CD4-positive, alpha-beta T cell treated with Interleukin-1 beta for 1 hour (primary cell): Measurements from ENCODE around the gene LY86.
"Not testable (repeated sequence)": the region's sequence is repeated elsewhere in the genome, so short reads cannot be mapped to it uniquely, and the experiment has no call there.

Experiments used
- DNase-seq, 2 donors: peaks; one replicate each; pipeline ENCODE4 v3.0.0-alpha.2; 2020 to 2022

Gene LY86

GRCh38 chr6:6655805-6656251, 67.3 kb downstream of the LY86 start:
- DNase-seq, result no peak

- no peak for DNase-seq
These were observed 67.8 kb downstream of the LY86 start for GRCh38 chr6:6656287-6656686.

GRCh38 chr6:6657085-6657819, 68.7 kb downstream of the LY86 start:
- no peak for DNase-seq

- no peak for DNase-seq
These were observed 69.3 kb downstream of the LY86 start for GRCh38 chr6:6657820-6658217.

DNA sequence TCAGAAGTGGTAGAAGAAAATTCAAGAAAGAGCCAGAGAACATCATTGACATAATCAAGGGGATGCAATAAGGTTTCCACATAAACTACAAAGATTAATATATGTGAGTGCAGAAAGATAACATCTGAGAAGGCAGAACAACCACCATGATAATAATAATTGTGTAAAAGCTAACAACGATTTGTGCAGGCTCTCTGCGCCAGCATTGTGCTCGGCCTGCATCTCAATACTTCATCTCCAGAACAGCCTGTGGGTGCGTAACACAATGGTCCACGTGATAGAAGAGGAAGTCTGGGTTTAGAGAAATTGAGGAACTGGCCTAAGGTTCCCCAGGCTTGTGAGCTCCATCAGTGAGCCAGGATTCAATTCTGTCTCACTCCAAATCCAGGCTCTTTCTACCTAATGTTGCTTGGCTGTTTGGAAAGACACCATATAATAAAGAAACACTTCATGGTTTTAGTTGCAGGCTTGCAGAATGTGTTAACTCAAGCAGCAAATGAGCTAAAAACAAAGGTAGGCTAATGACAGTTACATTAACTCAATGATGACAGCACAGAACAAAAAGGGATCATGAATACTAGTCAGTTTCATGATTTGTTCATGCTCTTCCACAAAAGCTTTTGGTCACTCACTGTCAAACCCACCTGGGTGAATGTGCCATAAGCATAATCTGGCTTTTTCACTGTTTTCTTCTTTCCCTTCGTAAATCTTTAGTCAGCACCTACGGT, 71.2 kb downstream of the LY86 start:
- DNase-seq, result peak; percentile 10 to 49

DNA sequence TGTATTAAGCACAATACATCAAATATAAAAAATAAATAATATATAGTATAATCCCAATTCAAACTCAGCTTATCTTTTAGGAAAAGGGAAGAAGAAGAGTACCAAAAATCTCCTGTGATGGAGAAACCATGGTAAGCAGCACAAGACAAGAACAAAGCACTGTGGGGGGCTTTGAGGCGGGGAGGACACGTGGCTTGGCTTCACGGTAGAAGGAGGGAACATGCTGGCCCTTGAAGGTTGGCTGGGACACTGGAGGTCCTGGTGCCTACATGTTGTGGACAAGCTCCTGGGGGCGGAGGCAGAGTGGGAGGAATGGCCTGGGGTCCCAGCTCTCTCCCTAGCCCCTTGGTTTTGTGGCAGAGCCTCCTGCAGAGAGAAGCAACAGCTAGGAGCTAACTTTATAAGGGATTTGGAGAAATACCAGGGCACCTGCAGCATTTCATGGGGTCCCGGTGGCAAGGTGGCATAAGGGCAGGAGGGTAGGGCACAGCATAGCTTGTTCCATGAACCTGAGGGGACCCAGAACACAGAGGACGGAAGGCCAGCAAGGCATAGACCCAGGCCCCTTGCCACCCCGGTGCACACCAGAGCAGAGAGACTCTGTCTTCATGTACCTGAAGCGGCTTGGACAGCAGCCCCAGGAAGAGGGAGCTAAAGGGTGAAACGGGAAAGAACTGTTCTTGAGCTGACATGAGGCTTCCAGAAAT, 72.0 kb downstream of the LY86 start:
- DNase-seq, result no peak

DNA sequence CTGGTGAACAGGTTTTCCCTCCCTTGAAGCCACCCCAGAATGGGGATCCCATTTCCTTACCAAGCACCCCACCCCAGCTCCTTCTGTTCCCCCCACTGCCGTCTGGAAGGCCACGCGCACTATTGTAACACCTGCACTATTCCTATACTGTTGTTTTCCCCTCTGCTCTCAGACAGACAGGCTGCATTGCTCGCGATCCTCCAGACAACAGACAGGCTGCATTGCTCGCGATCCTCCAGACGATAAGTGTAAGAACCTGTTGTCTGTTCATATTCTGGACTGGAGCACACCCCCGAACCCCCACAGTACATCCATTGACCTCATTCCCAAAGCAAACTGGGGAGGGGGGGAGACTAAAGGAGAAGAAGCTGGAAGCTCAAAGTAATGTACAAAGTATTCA, 72.7 kb downstream of the LY86 start:
- no peak for DNase-seq

- peak in 1 of 2 donors; percentile 32 for DNase-seq
These were observed 73.2 kb downstream of the LY86 start for GRCh38 chr6:6661684-6662083.

DNA sequence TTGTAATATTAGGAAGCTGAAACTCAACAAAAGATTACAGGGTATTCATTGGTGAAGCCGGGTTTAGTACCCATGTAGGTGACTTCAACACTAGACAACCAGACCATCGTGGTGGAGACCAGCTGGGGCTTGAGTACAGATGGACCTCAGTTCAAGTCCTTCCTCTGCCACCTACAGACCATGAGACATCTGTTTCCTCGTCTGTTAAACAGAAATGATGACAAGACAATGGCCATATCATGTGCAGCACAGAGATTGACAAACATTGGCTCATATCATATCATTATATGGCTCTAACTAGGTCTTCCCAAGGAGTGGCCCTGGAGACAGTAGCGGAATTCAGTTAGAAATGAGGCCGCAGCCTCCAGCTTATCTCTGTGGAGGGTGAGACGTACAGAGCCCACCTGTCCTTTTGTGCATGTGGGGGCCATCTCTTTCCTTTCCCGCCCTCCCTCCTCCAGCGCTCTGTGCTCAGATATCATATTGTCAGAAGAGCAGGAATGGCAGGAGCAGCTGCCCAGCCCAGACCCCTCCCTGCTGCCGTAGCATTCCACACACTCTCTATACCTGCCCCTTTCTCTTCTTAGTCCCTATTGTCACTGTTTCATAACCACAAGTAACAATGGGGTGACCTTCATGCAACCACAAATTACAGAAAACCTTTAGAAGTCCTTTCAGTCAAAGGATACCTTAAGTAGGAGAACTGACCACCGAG, 75.1 kb downstream of the LY86 start:
- DNase-seq, result no peak

- DNase-seq, result no peak
These were observed 77.2 kb downstream of the LY86 start for GRCh38 chr6:6665555-6666243.

DNA sequence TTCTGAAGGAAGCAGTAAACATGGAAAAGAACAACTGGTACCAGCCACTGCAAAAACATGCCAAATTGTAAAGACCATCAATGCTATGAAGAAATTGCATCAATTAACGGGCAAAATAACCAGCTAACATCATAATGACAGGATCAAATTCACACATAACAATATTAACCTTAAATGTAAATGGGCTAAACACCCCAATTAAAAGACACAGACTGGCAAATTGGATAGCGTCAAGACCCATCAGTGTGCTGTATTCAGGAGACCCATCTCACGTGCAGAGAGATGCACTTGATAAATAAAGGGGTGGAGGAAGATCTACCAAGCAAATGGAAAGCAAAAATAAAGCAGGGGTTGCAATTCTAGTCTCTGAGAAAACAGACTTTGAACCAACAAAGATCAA, 81.6 kb downstream of the LY86 start:
- DNase-seq, result not testable (repeated sequence)

- DNase-seq, result no peak
These were observed 86.4 kb downstream of the LY86 start for GRCh38 chr6:6674872-6675271.

GRCh38 chr6:6676910-6677441, 88.5 kb downstream of the LY86 start:
- DNase-seq, result peak; percentile 72 to 76

DNA sequence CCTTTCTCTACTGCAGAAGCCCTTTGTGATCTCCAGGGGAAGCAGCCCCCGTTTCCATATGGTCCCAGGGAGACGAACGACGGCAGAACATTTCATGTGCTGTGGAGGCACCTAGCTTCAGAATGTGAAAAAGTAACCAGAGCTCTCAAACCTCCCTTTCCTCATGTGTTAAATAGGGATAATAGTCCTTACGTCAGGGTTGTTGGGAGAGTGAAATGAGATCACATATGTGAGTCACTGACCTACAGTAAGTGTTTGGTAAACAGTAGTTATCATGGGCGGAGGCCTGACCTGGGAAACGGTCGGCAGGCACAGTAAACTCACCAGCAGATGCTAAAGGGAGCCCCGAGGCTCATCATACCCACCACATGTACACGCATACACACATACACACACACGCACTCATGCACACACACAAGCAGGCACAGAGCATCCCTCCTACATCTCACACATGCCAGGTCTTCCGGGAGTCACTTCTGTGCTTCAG, 89.7 kb downstream of the LY86 start:
- DNase-seq, result no peak

- DNase-seq, result no peak
These were observed 90.3 kb downstream of the LY86 start for GRCh38 chr6:6678811-6679210.

GRCh38 chr6:6679633-6680032, 91.1 kb downstream of the LY86 start:
- no peak for DNase-seq

DNA sequence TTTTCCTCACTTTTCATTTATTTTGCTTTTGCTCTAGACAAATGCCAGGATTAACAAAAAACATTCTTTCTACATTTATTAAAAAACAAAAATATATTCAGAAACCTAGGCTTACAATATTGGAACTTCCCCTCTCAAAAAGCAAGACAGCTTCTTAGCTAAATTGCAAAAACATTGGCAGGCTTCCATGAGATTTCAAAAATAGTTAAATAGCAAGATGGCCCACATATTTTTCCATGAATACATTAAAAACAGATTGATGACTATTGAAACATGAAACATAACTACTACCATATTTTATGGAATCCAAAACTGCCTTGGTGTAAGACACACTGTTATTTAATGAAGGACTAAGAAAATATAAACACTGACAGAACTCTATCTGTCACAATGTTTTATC, 92.0 kb downstream of the LY86 start:
- DNase-seq, result no peak

GRCh38 chr6:6681075-6681849, 92.7 kb downstream of the LY86 start:
- DNase-seq, result no peak

- DNase-seq, result no peak
These were observed 93.7 kb downstream of the LY86 start for GRCh38 chr6:6682225-6682624.

DNA sequence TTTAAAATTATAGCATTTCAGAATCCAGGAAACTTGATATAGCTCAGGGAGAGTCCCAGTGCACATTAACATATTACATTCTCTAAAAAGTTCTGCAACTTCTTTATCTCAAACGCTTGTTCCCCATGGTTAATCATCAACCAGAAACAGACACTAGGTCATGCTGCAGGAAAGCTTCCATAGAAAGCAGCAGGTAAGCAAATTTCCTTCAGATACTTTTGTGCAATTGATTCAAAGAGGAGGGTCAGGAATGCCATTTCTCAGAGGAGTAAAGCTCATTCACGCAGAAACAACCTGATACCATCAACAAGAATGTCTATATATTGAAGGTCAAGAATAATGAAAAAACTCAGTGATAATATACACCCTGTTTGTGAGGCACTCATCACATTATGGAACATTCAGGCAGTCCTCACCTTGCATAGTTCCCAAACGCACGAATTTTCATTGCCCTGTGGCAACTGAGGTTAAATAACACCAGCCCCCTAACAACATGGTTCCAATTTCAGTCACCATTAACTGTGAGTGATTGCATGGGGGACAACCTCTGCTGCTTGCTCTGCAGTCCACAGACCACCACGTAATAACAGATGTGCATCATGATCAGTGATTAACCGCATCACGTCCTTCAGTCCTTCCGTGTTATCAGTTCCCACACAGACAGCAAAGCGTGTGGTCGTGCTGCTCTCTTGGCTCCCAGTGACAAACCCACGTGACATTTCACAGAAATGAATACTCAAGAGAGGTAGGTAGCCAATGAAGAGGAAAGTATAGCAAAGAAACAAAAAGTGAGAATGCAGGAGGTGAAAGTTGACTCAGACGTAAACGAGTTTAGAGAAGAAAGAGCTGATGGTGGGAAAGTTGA, 95.7 kb downstream of the LY86 start:
- DNase-seq, result no peak
